ENCODE results near the gene HECA. TPM values are rescaled to one million over a fixed set of nuclear protein-coding genes. Genes with fewer than 3 reads are reported as not detected.

The HECA gene
- total RNA-seq, 1 experiment from 2014 or later: 10.7 TPM

DNA sequence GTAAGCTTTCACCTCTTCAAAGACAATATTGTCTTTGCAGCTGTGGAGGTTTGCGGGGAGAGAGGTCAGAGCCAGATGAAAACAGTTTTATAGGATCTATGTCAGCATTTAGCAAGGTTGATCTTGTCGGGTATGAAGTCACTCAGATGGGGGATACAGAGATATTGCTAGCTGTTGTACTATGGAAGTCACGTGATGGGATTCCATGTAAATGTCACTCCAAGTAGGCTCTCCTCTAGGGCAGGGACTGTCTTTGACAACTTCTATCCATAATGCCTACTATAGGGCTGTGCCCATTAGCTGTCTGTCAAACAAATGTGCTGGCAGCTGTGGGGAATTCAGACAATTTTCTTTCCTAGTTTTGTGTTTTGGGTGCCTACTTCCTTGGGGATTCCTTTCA lies 54.8 kb downstream of the HECA start (continued):
- TF ChIP-seq RAD21 (IDR thresholded peaks at IDR 0.05; ENCODE audit: low read depth) (no peak), ZFX (IDR thresholded peaks at IDR 0.05) (no peak), FOSL1 (IDR thresholded peaks at IDR 0.05; ENCODE audit: low read depth) (no peak), ZNF274 (IDR thresholded peaks at IDR 0.05; ENCODE audit: low read depth, low read length) (no peak), ZBTB33 (IDR thresholded peaks at IDR 0.05; ENCODE audit: extremely low read depth, insufficient replicate concordance, low read length) (no peak)

DNA sequence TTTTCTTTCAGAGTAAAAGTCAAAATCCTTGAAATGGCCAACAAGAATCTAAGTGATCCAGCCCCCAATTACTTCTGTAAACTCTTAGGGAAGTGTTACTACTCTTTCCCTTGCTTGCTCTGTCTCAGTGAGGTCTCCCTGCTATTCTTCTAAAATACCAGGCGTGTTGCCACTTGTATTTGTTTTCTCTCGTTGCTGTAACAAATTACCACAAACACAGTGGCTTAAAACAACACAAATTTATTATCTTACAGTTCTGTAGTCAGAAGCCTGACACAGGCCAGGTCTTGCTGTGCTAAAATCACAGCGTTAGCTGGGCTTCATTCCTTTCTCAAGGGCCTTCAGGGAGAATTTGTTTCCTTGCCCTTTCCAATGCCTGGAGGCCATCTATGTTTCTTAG lies 59.9 kb downstream of the HECA start:
- H3K79me2 ChIP-seq (ENCODE audit: insufficient read depth, low read length): no peaks in the 10 kb centered on the region
- H3K9ac ChIP-seq (ENCODE audit: low read length): no peak overlapping the region
- TF ChIP-seq REST (IDR thresholded peaks at IDR 0.05; ENCODE audit: low read depth) (no peak), SIN3A (IDR thresholded peaks at IDR 0.05; ENCODE audit: low read depth) (no peak), RAD21 (IDR thresholded peaks at IDR 0.05; ENCODE audit: low read depth) (no peak), FOSL1 (IDR thresholded peaks at IDR 0.05; ENCODE audit: low read depth) (no peak), ATF3 (IDR thresholded peaks at IDR 0.05) (no peak), POLR2A (IDR thresholded peaks at IDR 0.05; ENCODE audit: borderline replicate concordance, extremely low read depth, insufficient read depth, insufficient read length) (no peak), POLR2AphosphoS5 (IDR thresholded peaks at IDR 0.05; ENCODE audit: low read depth, low read length) (no peak), ZNF274 (IDR thresholded peaks at IDR 0.05; ENCODE audit: low read depth, low read length) (no peak), SRF (IDR thresholded peaks at IDR 0.05; ENCODE audit: low read depth) (no peak), JUND (IDR thresholded peaks at IDR 0.05) (no peak)
- TF ChIP-seq, protein P1, sequence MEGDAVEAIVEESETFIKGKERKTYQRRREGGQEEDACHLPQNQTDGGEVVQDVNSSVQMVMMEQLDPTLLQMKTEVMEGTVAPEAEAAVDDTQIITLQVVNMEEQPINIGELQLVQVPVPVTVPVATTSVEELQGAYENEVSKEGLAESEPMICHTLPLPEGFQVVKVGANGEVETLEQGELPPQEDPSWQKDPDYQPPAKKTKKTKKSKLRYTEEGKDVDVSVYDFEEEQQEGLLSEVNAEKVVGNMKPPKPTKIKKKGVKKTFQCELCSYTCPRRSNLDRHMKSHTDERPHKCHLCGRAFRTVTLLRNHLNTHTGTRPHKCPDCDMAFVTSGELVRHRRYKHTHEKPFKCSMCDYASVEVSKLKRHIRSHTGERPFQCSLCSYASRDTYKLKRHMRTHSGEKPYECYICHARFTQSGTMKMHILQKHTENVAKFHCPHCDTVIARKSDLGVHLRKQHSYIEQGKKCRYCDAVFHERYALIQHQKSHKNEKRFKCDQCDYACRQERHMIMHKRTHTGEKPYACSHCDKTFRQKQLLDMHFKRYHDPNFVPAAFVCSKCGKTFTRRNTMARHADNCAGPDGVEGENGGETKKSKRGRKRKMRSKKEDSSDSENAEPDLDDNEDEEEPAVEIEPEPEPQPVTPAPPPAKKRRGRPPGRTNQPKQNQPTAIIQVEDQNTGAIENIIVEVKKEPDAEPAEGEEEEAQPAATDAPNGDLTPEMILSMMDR (IDR thresholded peaks at IDR 0.05 in 2 of 3, conservative IDR thresholded peaks at IDR 0.05 in 1 of 3; ENCODE audit: borderline replicate concordance in 1 of 3, insufficient read depth in 1 of 3, low read depth in 2 of 3, low read length in 2 of 3): no peak
- no peak overlapping the region for H3K27ac ChIP-seq (ENCODE audit: low read depth, low read length)
- H3K4me3 ChIP-seq (replicated peaks in 1 of 2; ENCODE audit: low read depth in 1 of 2, low read length in 2 of 2): no peak overlapping the region
- no TSS peak for BruUV-seq (replicated peaks)
- ChIA-PET POLR2A (no interaction called here), CTCF (no interaction called here), RAD21 (ENCODE audit: low non-redundant PET in 1 of 2, low total read pairs in 2 of 2, uncharacterized antibody in 2 of 2, unreplicated experiment in 2 of 2) (no interaction called here)
- no peaks in the 10 kb centered on the region for H3K4me1 ChIP-seq (ENCODE audit: control insufficient read depth in 1 of 2, insufficient read depth in 2 of 2, low read length in 2 of 2)
- no peaks in the 10 kb centered on the region for H3K9me3 ChIP-seq (ENCODE audit: control insufficient read depth in 1 of 2, insufficient read depth in 1 of 2, low read depth in 1 of 2, low read length in 2 of 2)
- no peak overlapping the region for H2AFZ ChIP-seq (ENCODE audit: low read depth, low read length, poor library complexity, severe bottlenecking)
- DNase-seq (ENCODE audit: low read depth, low spot score) (no peak), ATAC-seq (no peak)
- intact Hi-C loops (cut with micrococcal nuclease): no loop called here
- H3K4me2 ChIP-seq (ENCODE audit: low read length): no peak overlapping the region
- no peaks in the 10 kb centered on the region for H3K27me3 ChIP-seq (ENCODE audit: insufficient read depth, low read length)
- no peaks in the 10 kb centered on the region for H4K20me1 ChIP-seq (ENCODE audit: insufficient read depth)
- H3K36me3 ChIP-seq (ENCODE audit: control insufficient read depth in 1 of 2, insufficient read depth in 2 of 2, low read length in 2 of 2): no peaks in the 10 kb centered on the region
- H3K9me2 ChIP-seq (ENCODE audit: insufficient read depth): no peaks in the 10 kb centered on the region

All from HCT116 (cell line).